Keratinocyte (primary cell): ENCODE results near the gene PTPN6. TPM values are rescaled to one million over a fixed set of nuclear protein-coding genes. Genes with fewer than 3 reads are reported as not detected.

ENCODE experiments used
- DNase-seq: peaks from one replicate; pipeline ENCODE4 v3.0.0-alpha.2; 2011; ENCODE audit warnings: low read depth, missing footprints, low spot score
- FAIRE-seq: peaks from 2 replicates; lab custom pipeline; 2011; peaks lifted over from hg19 to GRCh38; lab: Jason Lieb, UNC
- H2AFZ ChIP-seq: 2 replicates; pipeline ENCODE4 v1.6.0; 2012; ENCODE audit warnings: low read length, control low read depth, inconsistent platforms; ENCODE audit not compliant: control insufficient read depth
- H3K27ac ChIP-seq: 2 replicates; pipeline ENCODE4 v1.5.1; 2011; ENCODE audit warnings: low read length; ENCODE audit not compliant: control insufficient read depth, insufficient read depth
- H3K27me3 ChIP-seq: 3 replicates; pipeline ENCODE4 v1.6.0; 2011; ENCODE audit warnings: low read length; ENCODE audit not compliant: control insufficient read depth, insufficient read depth; ENCODE audit errors: extremely low read depth
- H3K36me3 ChIP-seq, 2 experiments: 2 replicates in 1 of 2; 3 replicates in 1 of 2; pipeline ENCODE4 v1.5.1; 2011; ENCODE audit warnings: low read length in 2 of 2, mild to moderate bottlenecking in 1 of 2; ENCODE audit not compliant: control insufficient read depth in 2 of 2, insufficient read depth in 2 of 2; ENCODE audit errors: extremely low read depth in 1 of 2
- H3K4me1 ChIP-seq: 3 replicates; pipeline ENCODE4 v1.5.1; 2011; ENCODE audit warnings: low read length; ENCODE audit not compliant: control insufficient read depth, insufficient read depth; ENCODE audit errors: extremely low read depth
- H3K4me2 ChIP-seq: 3 replicates; pipeline ENCODE4 v1.6.0; 2011; ENCODE audit warnings: low read depth, low read length; ENCODE audit not compliant: control insufficient read depth, insufficient read depth; ENCODE audit errors: extremely low read depth
- H3K4me3 ChIP-seq, 3 experiments: fragments of 200-600 bp in 1 of 3; sonication (generic) in 1 of 3; 2 replicates in 2 of 3; 3 replicates in 1 of 3; pipeline ENCODE4 v1.5.1; 2011 to 2016; ENCODE audit warnings: low read length in 3 of 3, mild to moderate bottlenecking in 3 of 3, control low read depth in 2 of 3, inconsistent platforms in 1 of 3, low read depth in 1 of 3, mixed read lengths in 1 of 3, mixed run types in 1 of 3, moderate library complexity in 1 of 3; ENCODE audit not compliant: control insufficient read depth in 2 of 3, insufficient read depth in 2 of 3; ENCODE audit errors: extremely low read depth in 1 of 3
- H3K79me2 ChIP-seq: 2 replicates; pipeline ENCODE4 v1.6.0; 2012; ENCODE audit warnings: low read length; ENCODE audit not compliant: control insufficient read depth, insufficient read depth
- H3K9ac ChIP-seq: 3 replicates; pipeline ENCODE4 v1.6.0; 2011; ENCODE audit warnings: low read length; ENCODE audit not compliant: control insufficient read depth, insufficient read depth; ENCODE audit errors: extremely low read depth
- H3K9me1 ChIP-seq: 3 replicates; pipeline ENCODE4 v1.6.0; 2011; ENCODE audit warnings: low read length; ENCODE audit not compliant: control insufficient read depth, insufficient read depth; ENCODE audit errors: extremely low read depth
- H3K9me3 ChIP-seq: 2 replicates; pipeline ENCODE4 v1.5.1; 2012; ENCODE audit warnings: low read depth, low read length; ENCODE audit not compliant: control insufficient read depth
- H4K20me1 ChIP-seq: 3 replicates; pipeline ENCODE4 v1.6.0; 2011; ENCODE audit warnings: low read length; ENCODE audit not compliant: control insufficient read depth, insufficient read depth; ENCODE audit errors: extremely low read depth
- EZH2 ChIP-seq: IDR thresholded peaks from one replicate; pipeline ENCODE4 v1.6.1; 2012; ENCODE audit warnings: inconsistent platforms, mild to moderate bottlenecking, low read length, moderate library complexity
- dilution Hi-C: fragments of 300-500 bp; cut with MboI; formaldehyde crosslinking; loops from one replicate; pipeline ENCODE4 v1.7.0; 2020; ENCODE audit warnings: low sequenced_read_pairs; ENCODE audit not compliant: extremely low pct_ligation_motif_present
- polyA plus RNA-seq, 5 experiments: library from polyadenylated mRNA; depleted of rRNA in 3 of 5; stranded (reverse) in 3 of 5; stranded (forward) in 1 of 5; unstranded in 1 of 5; fragments of >200 nt; gene quantifications; 1 replicate in 1 of 5; 2 replicates in 3 of 5; 3 replicates in 1 of 5; pipeline versions ENCODE4 v1.2.1 to v1.2.3, GENCODE V29; 2011 to 2012; ENCODE audit warnings: missing spikeins in 2 of 5, low read depth in 1 of 5, low replicate concordance in 1 of 5
- TF ChIP-seq, protein P1 (sequence below), 3 experiments: IDR thresholded peaks in 1 of 3; conservative IDR thresholded peaks in 1 of 3; optimal IDR thresholded peaks in 1 of 3; 2 replicates in 2 of 3; 3 replicates in 1 of 3; pipeline versions ENCODE3 to v1.5.1; 2011; ENCODE audit warnings: low read length in 3 of 3, mild to moderate bottlenecking in 3 of 3, moderate library complexity in 2 of 3, control low read depth in 1 of 3, inconsistent platforms in 1 of 3; ENCODE audit not compliant: insufficient read depth in 2 of 3; ENCODE audit errors: extremely low read depth in 1 of 3

The PTPN6 gene
- polyA plus RNA-seq, 1 donor (not counting 4 experiments of a cell fraction or from before 2014, with no cell fraction given): 18.7 TPM

DNA sequence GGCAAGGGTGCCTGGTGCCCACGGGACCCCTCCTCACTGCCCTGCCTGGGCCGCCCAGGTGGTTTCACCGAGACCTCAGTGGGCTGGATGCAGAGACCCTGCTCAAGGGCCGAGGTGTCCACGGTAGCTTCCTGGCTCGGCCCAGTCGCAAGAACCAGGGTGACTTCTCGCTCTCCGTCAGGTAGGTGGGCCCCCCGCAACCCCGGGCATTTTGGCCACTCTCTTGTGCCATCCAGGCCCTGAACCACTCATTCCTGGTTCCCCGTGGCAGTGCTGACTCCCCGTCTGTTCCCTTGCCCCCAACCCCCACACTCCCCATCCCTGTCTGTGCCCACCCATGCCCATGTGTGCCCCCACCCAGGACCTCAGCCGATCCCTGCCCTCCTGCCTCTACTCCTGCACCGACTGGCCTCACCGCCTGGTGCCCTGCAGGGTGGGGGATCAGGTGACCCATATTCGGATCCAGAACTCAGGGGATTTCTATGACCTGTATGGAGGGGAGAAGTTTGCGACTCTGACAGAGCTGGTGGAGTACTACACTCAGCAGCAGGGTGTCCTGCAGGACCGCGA, 480 bp downstream of the PTPN6 start:
- Histone ChIP-seq H3K27me3 (no peaks in the 10 kb centered on the region), H3K4me2 (no peak overlapping the region), H3K27ac (no peak overlapping the region), H3K9ac (no peak overlapping the region), H3K4me3 (no peak overlapping the region), H3K36me3 (no peaks in the 10 kb centered on the region), H3K79me2 (peaks cover 3% of the 10 kb centered on the region), H3K4me1 (peaks cover 6% of the 10 kb centered on the region), H3K9me3 (no peaks in the 10 kb centered on the region), H2AFZ (no peak overlapping the region), H3K9me1 (no peaks in the 10 kb centered on the region), H4K20me1 (no peaks in the 10 kb centered on the region)
- no peak for FAIRE-seq
- dilution Hi-C loops: no loop called here
- no peak for TF ChIP-seq EZH2
- TF ChIP-seq, protein P1, sequence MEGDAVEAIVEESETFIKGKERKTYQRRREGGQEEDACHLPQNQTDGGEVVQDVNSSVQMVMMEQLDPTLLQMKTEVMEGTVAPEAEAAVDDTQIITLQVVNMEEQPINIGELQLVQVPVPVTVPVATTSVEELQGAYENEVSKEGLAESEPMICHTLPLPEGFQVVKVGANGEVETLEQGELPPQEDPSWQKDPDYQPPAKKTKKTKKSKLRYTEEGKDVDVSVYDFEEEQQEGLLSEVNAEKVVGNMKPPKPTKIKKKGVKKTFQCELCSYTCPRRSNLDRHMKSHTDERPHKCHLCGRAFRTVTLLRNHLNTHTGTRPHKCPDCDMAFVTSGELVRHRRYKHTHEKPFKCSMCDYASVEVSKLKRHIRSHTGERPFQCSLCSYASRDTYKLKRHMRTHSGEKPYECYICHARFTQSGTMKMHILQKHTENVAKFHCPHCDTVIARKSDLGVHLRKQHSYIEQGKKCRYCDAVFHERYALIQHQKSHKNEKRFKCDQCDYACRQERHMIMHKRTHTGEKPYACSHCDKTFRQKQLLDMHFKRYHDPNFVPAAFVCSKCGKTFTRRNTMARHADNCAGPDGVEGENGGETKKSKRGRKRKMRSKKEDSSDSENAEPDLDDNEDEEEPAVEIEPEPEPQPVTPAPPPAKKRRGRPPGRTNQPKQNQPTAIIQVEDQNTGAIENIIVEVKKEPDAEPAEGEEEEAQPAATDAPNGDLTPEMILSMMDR (optimal IDR thresholded peaks at IDR 0.05 in 1 of 3, IDR thresholded peaks at IDR 0.05 in 1 of 3, conservative IDR thresholded peaks at IDR 0.05 in 1 of 3; ENCODE audit: extremely low read depth in 1 of 3, insufficient read depth in 2 of 3, low read length in 3 of 3): no peak
- DNase-seq: no peak

DNA sequence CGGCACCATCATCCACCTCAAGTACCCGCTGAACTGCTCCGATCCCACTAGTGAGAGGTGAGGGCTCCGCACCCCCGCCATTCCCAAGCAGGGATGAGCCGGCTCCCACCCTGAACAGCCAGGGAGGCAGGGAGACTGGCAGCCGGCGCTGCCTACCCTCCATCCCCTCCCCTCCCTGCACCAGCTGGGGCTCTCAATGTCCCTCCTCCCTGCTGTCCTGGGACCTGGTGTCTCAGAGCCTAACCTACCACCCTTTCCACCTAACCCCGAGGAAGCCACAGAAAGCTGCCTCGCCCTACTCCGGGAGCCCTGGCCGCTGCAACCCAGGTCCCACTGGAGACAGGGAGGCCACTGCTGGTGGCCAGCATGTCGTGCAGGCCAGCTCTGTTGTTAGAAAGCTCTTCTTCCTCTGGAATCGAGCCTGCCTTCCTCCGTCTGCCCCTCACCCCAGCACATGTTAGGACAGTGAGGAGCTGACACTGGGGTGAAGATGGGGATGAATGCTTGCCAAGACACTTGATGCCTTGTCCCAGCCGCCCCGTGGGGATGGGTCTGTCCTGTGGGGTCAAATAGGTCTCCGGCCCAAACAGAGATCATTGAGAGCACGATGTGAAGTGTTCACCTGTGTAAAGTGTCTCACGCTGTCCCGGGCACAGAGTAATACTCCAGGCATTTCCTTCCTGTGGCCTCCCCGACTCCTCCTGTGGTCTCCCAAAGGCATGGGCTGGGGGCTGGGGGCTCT, 1.1 kb downstream of the PTPN6 start:
- H3K9ac ChIP-seq: no peak overlapping the region
- H2AFZ ChIP-seq: no peak overlapping the region
- no peak overlapping the region for H3K27ac ChIP-seq
- H3K79me2 ChIP-seq: no peaks in the 10 kb centered on the region
- no peaks in the 10 kb centered on the region for H4K20me1 ChIP-seq
- DNase-seq (no peak), FAIRE-seq (no peak)
- no peak overlapping the region for H3K4me2 ChIP-seq
- no peaks in the 10 kb centered on the region for H3K4me1 ChIP-seq
- TF ChIP-seq EZH2: no peak
- TF ChIP-seq, protein P1 (optimal IDR thresholded peaks at IDR 0.05 in 1 of 3, IDR thresholded peaks at IDR 0.05 in 1 of 3, conservative IDR thresholded peaks at IDR 0.05 in 1 of 3; ENCODE audit: extremely low read depth in 1 of 3, insufficient read depth in 2 of 3, low read length in 3 of 3): no peak
- no peaks in the 10 kb centered on the region for H3K9me3 ChIP-seq
- H3K27me3 ChIP-seq: no peaks in the 10 kb centered on the region
- dilution Hi-C loops: no loop called here
- no peak overlapping the region for H3K4me3 ChIP-seq
- H3K36me3 ChIP-seq: no peaks in the 10 kb centered on the region
- no peaks in the 10 kb centered on the region for H3K9me1 ChIP-seq
